Islet of Langerhans (tissue), 1 donor: ENCODE results near the gene CHST6.
"Not testable (repeated sequence)": the region's sequence is repeated elsewhere in the genome, so short reads cannot be mapped to it uniquely, and the experiment has no call there.

Experiments used
- FAIRE-seq: peaks from one replicate; lab custom pipeline; 2011; peaks lifted over from hg19 to GRCh38; lab: Jason Lieb, UNC

The CHST6 gene

GRCh38 chr16:75502916-75503605 lies 7.8 kb upstream of the CHST6 start:
- FAIRE-seq: no peak

- FAIRE-seq: not testable (repeated sequence)
These were observed 6.6 kb upstream of the CHST6 start for GRCh38 chr16:75501820-75502219.

- FAIRE-seq: no peak
These were observed 6.1 kb upstream of the CHST6 start for GRCh38 chr16:75501359-75501758.

GRCh38 chr16:75498605-75499322 lies 3.5 kb upstream of the CHST6 start:
- not testable (repeated sequence) for FAIRE-seq

- FAIRE-seq: peak; percentile 65
These were observed 2.3 kb upstream of the CHST6 start for GRCh38 chr16:75497558-75497957.

- FAIRE-seq: no peak
These were observed 573 bp downstream of the CHST6 start for GRCh38 chr16:75494661-75495075.

GRCh38 chr16:75494184-75494583 lies 1.1 kb downstream of the CHST6 start:
- FAIRE-seq: no peak

GRCh38 chr16:75491876-75492275 lies 3.4 kb downstream of the CHST6 start:
- no peak for FAIRE-seq

GRCh38 chr16:75488322-75488721 lies 6.9 kb downstream of the CHST6 start:
- no peak for FAIRE-seq

- no peak for FAIRE-seq
These were observed 8.4 kb downstream of the CHST6 start for GRCh38 chr16:75486676-75487313.

GRCh38 chr16:75486014-75486675 lies 9.1 kb downstream of the CHST6 start:
- no peak for FAIRE-seq

GRCh38 chr16:75485230-75486013 lies 9.8 kb downstream of the CHST6 start:
- FAIRE-seq: no peak

GRCh38 chr16:75483222-75483621 lies 12.0 kb downstream of the CHST6 start:
- FAIRE-seq: no peak

- no peak for FAIRE-seq
These were observed 12.6 kb downstream of the CHST6 start for GRCh38 chr16:75482434-75483205.

- FAIRE-seq: no peak
These were observed 13.8 kb downstream of the CHST6 start for GRCh38 chr16:75481475-75481874.

GRCh38 chr16:75479421-75479990 lies 15.7 kb downstream of the CHST6 start:
- FAIRE-seq: no peak

GRCh38 chr16:75478480-75479345 lies 16.5 kb downstream of the CHST6 start:
- FAIRE-seq: no peak

GRCh38 chr16:75477680-75478473 lies 17.4 kb downstream of the CHST6 start:
- no peak for FAIRE-seq

- no peak for FAIRE-seq
These were observed 18.4 kb downstream of the CHST6 start for GRCh38 chr16:75476817-75477216.
